ENCODE results near the gene FOXP1.
"Not testable (repeated sequence)": the region's sequence is repeated elsewhere in the genome, so short reads cannot be mapped to it uniquely, and the experiment has no call there.

Gene FOXP1

DNA sequence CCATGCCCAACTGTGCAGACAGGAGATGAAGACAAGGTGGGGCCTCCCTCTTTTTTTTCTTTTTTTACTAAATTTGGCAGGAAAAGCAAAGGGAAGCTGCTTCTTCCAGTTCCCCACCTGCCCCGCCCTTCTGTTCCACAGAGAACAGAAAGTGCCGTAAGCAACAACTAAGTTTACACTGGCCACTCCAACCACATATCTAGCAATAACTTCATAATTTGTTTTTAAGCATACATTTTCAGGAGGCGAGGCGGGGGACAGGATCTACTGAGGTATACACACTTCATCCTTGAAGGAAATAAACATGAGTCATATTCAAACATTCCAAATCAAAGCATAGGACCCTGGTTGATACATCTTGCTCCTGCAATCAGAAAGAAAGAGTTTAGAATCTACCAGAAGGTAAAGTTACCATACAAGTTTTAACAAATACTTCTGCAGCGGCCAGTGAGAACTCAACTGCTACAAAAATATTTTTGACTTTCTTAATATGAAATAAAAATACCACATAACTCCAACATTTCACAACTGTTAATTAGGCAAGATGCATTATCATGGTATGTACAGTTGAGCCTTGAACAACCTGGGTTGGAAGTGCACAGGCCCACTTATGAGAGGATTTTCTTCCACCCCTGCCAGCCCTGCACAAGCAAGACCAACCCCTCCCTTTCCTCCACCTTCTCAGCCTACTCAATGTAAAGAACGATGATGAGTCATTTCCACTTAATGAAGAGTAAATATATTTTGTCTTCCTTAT is 50.7 kb downstream of the FOXP1 start:
- ChIA-PET CTCF (interaction anchor here (1.0 kb wide), 1 partner anchor 172 kb away, joined by 3 read pairs; no protein-coding TSS in a partner anchor), POLR2A (no interaction called here)
- no peak for DNase-seq (ENCODE audit: extremely low spot score)
- TF ChIP-seq, protein P1, sequence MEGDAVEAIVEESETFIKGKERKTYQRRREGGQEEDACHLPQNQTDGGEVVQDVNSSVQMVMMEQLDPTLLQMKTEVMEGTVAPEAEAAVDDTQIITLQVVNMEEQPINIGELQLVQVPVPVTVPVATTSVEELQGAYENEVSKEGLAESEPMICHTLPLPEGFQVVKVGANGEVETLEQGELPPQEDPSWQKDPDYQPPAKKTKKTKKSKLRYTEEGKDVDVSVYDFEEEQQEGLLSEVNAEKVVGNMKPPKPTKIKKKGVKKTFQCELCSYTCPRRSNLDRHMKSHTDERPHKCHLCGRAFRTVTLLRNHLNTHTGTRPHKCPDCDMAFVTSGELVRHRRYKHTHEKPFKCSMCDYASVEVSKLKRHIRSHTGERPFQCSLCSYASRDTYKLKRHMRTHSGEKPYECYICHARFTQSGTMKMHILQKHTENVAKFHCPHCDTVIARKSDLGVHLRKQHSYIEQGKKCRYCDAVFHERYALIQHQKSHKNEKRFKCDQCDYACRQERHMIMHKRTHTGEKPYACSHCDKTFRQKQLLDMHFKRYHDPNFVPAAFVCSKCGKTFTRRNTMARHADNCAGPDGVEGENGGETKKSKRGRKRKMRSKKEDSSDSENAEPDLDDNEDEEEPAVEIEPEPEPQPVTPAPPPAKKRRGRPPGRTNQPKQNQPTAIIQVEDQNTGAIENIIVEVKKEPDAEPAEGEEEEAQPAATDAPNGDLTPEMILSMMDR (IDR thresholded peaks at IDR 0.05; ENCODE audit: control extremely low read depth, extremely low read depth, low read depth, missing control alignments), result no peak

DNA sequence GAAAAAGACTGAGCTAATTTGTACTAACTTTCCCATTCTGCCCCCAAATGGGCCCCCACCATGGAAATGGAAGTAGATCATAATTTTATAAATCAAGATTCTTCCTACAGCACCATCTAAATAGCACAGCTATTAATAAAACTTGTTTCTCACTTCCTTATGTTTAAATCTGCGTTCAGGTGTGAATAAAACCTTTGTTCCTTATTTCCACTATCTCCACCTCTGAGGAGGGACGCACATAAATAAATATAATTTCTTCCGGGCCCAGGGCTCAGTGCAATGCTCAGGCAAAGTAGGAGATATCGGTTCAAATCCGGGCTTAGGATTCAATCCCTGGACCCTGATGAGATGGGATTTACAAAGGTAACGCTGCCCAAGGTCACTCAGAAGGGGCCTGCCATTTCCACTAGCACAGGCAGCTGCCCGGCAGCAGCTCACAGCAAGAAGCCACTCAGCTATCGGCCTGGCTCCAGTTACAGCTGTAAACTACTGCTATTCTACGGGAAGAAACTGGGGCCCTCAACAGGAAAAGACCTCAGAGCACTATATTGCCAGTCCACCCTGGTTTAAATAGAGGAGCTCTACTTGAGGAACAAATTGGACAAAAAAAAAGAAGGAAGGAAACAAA is 52.5 kb downstream of the FOXP1 start:
- ChIA-PET CTCF (no interaction called here), POLR2A (no interaction called here)
- TF ChIP-seq, protein P1 (IDR thresholded peaks at IDR 0.05; ENCODE audit: control extremely low read depth, extremely low read depth, low read depth, missing control alignments), result no peak
- no peak for DNase-seq (ENCODE audit: extremely low spot score)

DNA sequence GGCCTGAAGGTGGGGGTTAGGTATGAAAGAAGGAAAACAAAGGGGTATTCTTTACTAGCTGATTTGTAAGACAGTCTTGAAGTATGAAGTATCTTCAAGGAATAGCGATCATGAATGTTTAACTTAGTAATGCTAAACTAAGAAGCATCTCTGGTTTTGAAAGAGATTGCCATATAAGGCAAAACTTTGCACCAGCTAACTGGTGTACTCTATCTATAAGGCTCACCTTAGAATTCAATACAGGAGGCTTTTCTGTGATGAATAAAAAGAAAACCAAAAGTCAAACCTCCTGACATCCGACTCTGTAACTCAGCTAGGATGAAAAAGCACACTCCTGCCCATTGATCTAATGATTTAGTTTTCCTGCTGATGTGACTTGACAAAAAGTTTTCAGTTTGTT is 54.7 kb downstream of the FOXP1 start:
- ChIA-PET CTCF (interaction anchor here (1.4 kb wide), 1 partner anchor 20 kb away, joined by 4 read pairs; no protein-coding TSS in a partner anchor), POLR2A (no interaction called here)
- TF ChIP-seq, protein P1 (IDR thresholded peaks at IDR 0.05; ENCODE audit: control extremely low read depth, extremely low read depth, low read depth, missing control alignments), result no peak
- DNase-seq (ENCODE audit: extremely low spot score), result no peak

DNA sequence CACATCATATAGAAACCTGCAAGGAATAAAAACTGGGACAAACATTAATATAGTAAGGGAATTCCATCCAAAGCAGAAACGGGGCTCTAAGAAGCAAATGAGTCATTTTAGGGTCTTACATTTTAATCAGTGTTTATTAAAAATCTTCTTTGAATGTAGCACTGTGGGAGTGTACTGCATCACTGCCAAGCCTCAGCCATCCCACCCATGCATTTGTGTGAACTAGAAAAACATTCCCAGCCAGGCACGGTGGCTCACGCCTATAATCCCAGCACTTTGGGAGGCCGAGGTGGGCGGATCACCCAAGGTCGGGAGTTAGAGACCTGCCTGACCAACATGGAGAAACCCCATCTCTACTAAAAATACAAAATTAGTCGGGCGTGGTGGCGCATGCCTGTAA is 57.1 kb downstream of the FOXP1 start:
- DNase-seq (ENCODE audit: extremely low spot score); CTCF ChIA-PET; POLR2A ChIA-PET: not testable (repeated sequence)

DNA sequence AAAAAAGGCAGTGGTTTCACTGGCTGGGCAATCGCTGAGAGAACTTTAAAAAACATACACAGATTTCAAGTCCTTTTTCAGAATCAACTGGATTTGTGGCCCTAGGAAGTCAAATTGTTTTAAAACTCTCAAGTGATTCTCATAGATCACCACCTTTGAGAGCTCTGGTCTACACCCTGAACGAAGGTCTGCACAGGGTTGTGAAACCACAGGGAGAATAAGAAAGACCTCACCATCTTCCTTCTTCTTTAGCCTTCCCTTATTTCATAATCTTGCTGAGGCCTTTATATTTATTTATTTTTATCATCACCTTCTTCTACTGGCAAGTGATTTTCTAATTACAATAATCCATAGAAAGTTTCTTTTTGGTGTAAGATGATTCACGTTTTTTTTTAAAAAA is 58.1 kb downstream of the FOXP1 start:
- ChIA-PET POLR2A (no interaction called here), CTCF (interaction anchor here (1.3 to 1.8 kb wide), 2 partner anchors 17 to 87 kb away, joined by 3 to 4 read pairs; no protein-coding TSS in a partner anchor)
- no peak for DNase-seq (ENCODE audit: extremely low spot score)
- TF ChIP-seq, protein P1 (IDR thresholded peaks at IDR 0.05; ENCODE audit: control extremely low read depth, extremely low read depth, low read depth, missing control alignments), result no peak

DNA sequence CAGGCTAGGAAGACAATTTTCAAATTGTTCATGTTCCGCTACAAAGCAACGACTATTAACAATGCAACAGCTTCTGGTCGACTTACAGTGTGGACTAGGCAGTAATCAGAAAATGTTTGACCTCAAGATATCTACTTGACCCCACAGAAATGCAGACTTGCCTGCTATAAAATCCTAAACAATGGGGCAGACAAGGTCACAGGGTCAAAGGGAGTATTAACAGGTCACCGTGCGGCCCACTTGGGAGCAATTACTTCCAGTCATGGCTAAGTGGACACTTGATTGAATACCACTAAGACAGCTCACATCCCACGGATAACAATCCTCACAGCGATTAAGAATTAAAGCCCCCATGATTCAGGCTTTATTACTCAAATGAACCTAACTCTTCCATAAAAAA is 58.9 kb downstream of the FOXP1 start:
- TF ChIP-seq, protein P1 (IDR thresholded peaks at IDR 0.05; ENCODE audit: control extremely low read depth, extremely low read depth, low read depth, missing control alignments), result no peak
- ChIA-PET POLR2A (no interaction called here), CTCF (interaction anchor here (1.3 to 1.8 kb wide), 2 partner anchors 16 to 86 kb away, joined by 3 to 4 read pairs; no protein-coding TSS in a partner anchor)
- DNase-seq (ENCODE audit: extremely low spot score), result no peak

DNA sequence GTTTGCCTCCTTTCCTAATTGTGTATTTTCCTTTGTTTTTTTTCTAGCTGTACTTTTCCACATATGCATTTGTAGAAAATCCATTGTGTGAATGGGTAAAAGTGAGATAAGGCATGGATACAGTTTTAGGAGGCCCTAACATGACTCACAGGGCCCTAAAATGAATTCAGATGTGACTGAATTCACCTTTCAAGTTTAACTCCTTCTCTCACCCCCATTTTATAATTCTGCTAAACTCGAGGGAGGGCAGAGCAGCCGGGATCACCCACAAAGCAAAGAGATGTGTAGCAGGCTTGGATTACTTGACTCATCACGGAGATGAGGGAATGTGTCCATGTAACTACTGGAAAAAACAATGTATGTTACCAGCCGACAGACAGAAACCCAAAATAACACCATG is 59.9 kb downstream of the FOXP1 start:
- ChIA-PET POLR2A (no interaction called here), CTCF (no interaction called here)
- TF ChIP-seq, protein P1 (IDR thresholded peaks at IDR 0.05; ENCODE audit: control extremely low read depth, extremely low read depth, low read depth, missing control alignments), result no peak
- DNase-seq (ENCODE audit: extremely low spot score), result no peak

Data from GM10248 (cell line).